ENCODE data around the gene RAB3IL1. TPM values are rescaled to one million over a fixed set of nuclear protein-coding genes. Genes with fewer than 3 reads are reported as not detected.

The RAB3IL1 gene
- total and polyA plus RNA-seq, 11 donors = 4.7 to 22.0 (median 7.5) TPM

DNA sequence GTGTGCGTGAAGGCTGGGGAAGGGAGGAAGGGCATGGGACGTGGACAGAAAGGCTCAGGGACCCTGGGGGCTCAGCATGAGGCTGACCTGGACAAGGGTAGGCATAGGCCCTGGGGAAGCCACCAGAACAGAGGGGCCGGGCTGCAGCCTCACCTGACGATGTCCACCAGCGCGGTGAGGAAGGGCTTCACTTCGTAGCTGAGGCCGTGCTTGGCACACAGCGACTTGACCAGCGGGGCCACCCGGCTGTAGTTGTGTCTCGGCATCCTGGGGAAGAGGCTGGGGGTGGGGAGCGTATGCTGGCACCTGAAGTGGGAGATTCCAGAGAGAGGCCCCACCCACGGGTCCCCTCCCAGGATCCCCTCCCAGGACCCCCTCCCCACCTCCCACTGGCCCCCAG, 41.7 kb downstream of the RAB3IL1 start:
- peaks cover 2 to 53% (median 24%) of the 10 kb centered on the region in 12 donors for H3K4me1 ChIP-seq
- TF ChIP-seq POLR2A (IDR thresholded peaks at IDR 0.05) = no peak
- no peak for TF ChIP-seq CTCF (IDR thresholded peaks at IDR 0.05)
- 93 to 98% (median 96%) methylated on average over 4 to 14 of the region's 14 CpGs for WGBS, 4 donors
- peaks cover 0 to 55% (median 31%) of the 10 kb centered on the region in 9 donors for H3K36me3 ChIP-seq
- no peaks in the 10 kb centered on the region for H3K9me3 ChIP-seq
- ATAC-seq (no peak), DNase-seq (no peak)
- H3K27ac ChIP-seq = peak overlapping the region in 3 of 12 donors; percentile 69 to 87 (median 83)
- H3K27me3 ChIP-seq = no peaks in the 10 kb centered on the region
- H3K4me3 ChIP-seq = no peak overlapping the region
- intact Hi-C loops (cut with DNase I) = loop anchor here in 3 of 10 donors (2.0 to 10.0 kb wide), 2 partner anchors 15 to 61 kb away; partner anchors contain the start of genes FADS3 (in 2 of the 3) and FADS1 (in 1 of the 3)

DNA sequence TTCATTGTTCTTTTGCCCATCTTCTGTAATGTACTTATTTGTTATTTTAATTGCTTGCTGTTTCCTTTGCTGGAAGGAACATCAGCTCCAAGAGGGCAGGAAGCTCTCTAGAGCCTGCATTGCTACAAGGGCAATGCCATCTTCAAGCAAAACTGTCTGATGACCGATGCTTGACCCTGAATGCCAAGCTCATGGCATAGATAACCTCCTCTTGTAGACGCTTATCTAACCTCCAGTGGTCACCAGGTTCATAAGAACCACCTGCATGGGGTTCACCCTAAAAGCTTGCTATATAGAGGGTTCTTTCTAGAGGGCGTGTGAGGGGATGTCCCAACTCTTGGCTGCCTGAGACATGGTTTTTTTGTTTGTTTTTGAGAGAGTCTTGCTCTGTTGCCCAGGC, 42.5 kb downstream of the RAB3IL1 start:
- Histone ChIP-seq H3K9me3 (no peaks in the 10 kb centered on the region), H3K4me3 (no peak overlapping the region), H3K4me1 (peaks cover 2 to 46% (median 25%) of the 10 kb centered on the region in 12 donors), H3K27me3 (no peaks in the 10 kb centered on the region), H3K27ac (peak overlapping the region in 10 of 12 donors; percentile 42 to 90 (median 68)), H3K36me3 (peaks cover 0 to 51% (median 31%) of the 10 kb centered on the region in 9 donors)
- no peak for TF ChIP-seq POLR2A (IDR thresholded peaks at IDR 0.05)
- no peak for TF ChIP-seq CTCF (IDR thresholded peaks at IDR 0.05)
- ATAC-seq = no peak
- no peak for DNase-seq
- intact Hi-C loops (cut with DNase I) = loop anchor here in 7 of 10 donors (1.0 to 10.0 kb wide), 6 partner anchors 13 to 207 kb away; partner anchors contain the start of genes FADS1 (in 2 of the 7) and FADS3 (in 2 of the 7)
- WGBS, 4 donors = 64 to 83% (median 70%) methylated on average over 3 of the region's 3 CpGs

DNA sequence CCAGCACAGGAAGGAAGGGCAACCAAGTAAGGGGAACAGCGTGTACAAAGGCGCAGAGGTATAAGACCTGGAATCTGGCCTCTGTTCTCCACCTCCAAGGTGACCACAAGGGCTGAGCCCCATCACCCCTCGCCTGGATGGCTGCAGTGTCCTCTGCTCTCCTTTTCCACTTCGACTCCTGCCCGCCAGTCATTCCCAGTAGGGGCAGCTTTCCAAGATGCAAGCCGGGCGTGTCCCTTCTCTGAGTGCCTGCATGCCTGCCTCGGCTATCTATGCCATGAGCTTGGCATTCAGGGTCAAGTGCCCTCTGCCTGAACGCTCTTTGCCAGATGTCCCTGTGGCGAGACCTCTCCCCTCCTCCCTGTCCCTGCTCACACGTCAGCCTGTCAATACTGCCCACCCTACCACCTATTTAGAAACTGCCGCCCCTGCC, 43.0 kb downstream of the RAB3IL1 start:
- DNase-seq (peak in 4 of 5 donors; percentile 72 to 88 (median 82)), ATAC-seq (peak; percentile 52 to 60 (median 54))
- TF ChIP-seq POLR2A (IDR thresholded peaks at IDR 0.05) = no peak
- no peak for TF ChIP-seq CTCF (IDR thresholded peaks at IDR 0.05)
- Histone ChIP-seq H3K4me3 (no peak overlapping the region), H3K27ac (peak overlapping the region; percentile 42 to 90 (median 68)), H3K4me1 (peaks cover 2 to 48% (median 23%) of the 10 kb centered on the region in 12 donors), H3K9me3 (no peaks in the 10 kb centered on the region), H3K36me3 (peaks cover 0 to 47% (median 27%) of the 10 kb centered on the region in 9 donors), H3K27me3 (no peaks in the 10 kb centered on the region)
- intact Hi-C loops (cut with DNase I) = loop anchor here in 7 of 10 donors (1.0 to 10.0 kb wide), 6 partner anchors 14 to 208 kb away; partner anchors contain the start of genes FADS1 (in 2 of the 7) and FADS3 (in 2 of the 7)
- 52 to 82% (median 60%) methylated on average over 12 of the region's 12 CpGs for WGBS, 4 donors

DNA sequence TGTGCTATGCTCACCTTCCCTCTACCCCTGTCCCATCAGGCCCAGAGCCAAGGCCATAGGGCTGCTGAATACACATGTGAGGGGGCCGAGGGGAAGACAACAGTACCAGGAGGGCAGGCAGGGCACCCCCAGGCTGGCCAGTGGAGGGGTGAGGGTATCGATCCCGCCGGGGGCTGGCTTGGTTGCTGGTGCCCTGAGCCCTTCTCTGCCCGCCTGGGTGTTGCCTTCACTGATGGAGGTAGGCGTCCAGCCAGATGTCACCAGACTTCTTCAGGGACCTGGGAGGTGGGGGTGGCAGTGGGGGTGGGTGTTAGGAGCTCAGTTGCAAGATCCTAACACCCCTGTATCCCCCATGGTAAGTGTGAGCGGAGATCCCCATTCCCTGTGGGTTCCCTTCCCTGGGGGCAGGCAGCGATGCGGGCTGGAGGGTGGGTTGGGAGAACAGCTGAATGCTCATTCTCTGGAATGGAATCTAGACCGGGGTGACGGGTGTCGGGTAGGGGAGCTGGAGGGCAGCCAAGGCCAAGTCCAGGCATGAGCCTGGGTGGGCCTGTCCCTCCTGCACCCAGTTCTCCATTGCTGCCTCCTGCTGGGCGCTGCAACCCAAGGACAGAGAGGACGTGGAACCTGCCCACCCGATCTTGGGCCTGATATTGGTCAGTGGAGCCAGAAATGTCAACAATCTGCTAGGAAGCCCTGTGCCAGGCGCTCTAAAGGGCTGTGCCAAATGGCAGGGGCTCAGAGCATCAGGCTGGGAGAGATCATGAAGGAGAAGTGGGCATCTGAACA, 43.6 kb downstream of the RAB3IL1 start:
- intact Hi-C loops (cut with DNase I) = loop anchor here in 7 of 10 donors (1.0 to 10.0 kb wide), 6 partner anchors 15 to 209 kb away; partner anchors contain the start of genes FADS1 (in 2 of the 7) and FADS3 (in 2 of the 7)
- peak overlapping the region; percentile 42 to 90 (median 68) for H3K27ac ChIP-seq
- H3K9me3 ChIP-seq = no peaks in the 10 kb centered on the region
- ATAC-seq = peak in 3 of 4 donors; percentile 3 to 19 (median 5)
- H3K4me3 ChIP-seq = no peak overlapping the region
- H3K4me1 ChIP-seq = peaks cover 2 to 48% (median 20%) of the 10 kb centered on the region in 12 donors
- 76 to 84% (median 80%) methylated on average over 16 of the region's 16 CpGs for WGBS, 4 donors
- H3K36me3 ChIP-seq = peaks cover 0 to 41% (median 21%) of the 10 kb centered on the region in 9 donors
- no peaks in the 10 kb centered on the region for H3K27me3 ChIP-seq
- TF ChIP-seq POLR2A (IDR thresholded peaks at IDR 0.05) (no peak), CTCF (IDR thresholded peaks at IDR 0.05) (no peak)
- peak in 1 of 5 donors; percentile 47 for DNase-seq

All from heart left ventricle (tissue), 16 donors.